Measurements from ENCODE around the gene CROCC2. TPM values are rescaled to one million over a fixed set of nuclear protein-coding genes. Genes with fewer than 3 reads are reported as not detected.

CROCC2 gene
- polyA plus RNA-seq, 1 donor (not counting 4 experiments of a cell fraction or from before 2014, with no cell fraction given) = not detected

DNA sequence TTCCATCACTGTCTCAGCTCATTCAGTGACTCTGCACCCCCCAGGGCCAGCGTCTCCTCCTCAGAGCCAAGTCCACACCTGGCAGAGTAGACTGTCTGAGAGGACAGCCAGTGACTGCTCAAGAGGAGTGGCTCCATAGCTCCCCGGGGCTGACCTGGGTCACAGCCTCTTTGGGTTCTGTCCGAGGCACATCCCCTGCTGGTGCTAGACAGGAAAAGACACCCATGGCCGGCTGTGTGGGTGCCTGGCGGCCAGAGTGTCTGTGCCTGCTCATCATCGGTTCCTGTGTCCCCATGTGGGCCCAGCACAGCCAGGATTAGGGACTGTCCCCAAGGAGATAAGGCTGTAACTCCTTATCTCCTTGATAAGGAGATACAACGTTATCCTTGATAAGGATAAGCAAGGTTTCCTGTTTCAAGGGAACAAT is 3.5 kb upstream of the CROCC2 start:
- Histone ChIP-seq H3K4me1 (ENCODE audit: control insufficient read depth, extremely low read depth, insufficient read depth, low read length) (peaks cover 6% of the 10 kb centered on the region), H3K27me3 (ENCODE audit: control insufficient read depth, extremely low read depth, insufficient read depth, low read length) (peaks cover 41% of the 10 kb centered on the region), H3K79me2 (ENCODE audit: control insufficient read depth, insufficient read depth, low read length) (no peaks in the 10 kb centered on the region), H2AFZ (ENCODE audit: control insufficient read depth, low read length) (no peak overlapping the region), H3K27ac (ENCODE audit: control insufficient read depth, insufficient read depth, low read length) (no peak overlapping the region), H3K36me3 (ENCODE audit: control insufficient read depth in 2 of 2, extremely low read depth in 1 of 2, insufficient read depth in 2 of 2, low read length in 2 of 2) (no peaks in the 10 kb centered on the region), H3K9me3 (ENCODE audit: control insufficient read depth, low read depth, low read length) (no peaks in the 10 kb centered on the region), H4K20me1 (ENCODE audit: control insufficient read depth, extremely low read depth, insufficient read depth, low read length) (peaks cover 3% of the 10 kb centered on the region), H3K9ac (ENCODE audit: control insufficient read depth, extremely low read depth, insufficient read depth, low read length) (no peak overlapping the region), H3K9me1 (ENCODE audit: control insufficient read depth, extremely low read depth, insufficient read depth, low read length) (no peaks in the 10 kb centered on the region), H3K4me2 (ENCODE audit: control insufficient read depth, extremely low read depth, insufficient read depth, low read depth, low read length) (no peak overlapping the region), H3K4me3 (ENCODE audit: control insufficient read depth in 2 of 3, extremely low read depth in 1 of 3, insufficient read depth in 2 of 3, low read depth in 1 of 3, low read length in 3 of 3) (no peak overlapping the region)
- no peak for TF ChIP-seq EZH2 (IDR thresholded peaks at IDR 0.05; ENCODE audit: low read length)
- TF ChIP-seq, protein P1, sequence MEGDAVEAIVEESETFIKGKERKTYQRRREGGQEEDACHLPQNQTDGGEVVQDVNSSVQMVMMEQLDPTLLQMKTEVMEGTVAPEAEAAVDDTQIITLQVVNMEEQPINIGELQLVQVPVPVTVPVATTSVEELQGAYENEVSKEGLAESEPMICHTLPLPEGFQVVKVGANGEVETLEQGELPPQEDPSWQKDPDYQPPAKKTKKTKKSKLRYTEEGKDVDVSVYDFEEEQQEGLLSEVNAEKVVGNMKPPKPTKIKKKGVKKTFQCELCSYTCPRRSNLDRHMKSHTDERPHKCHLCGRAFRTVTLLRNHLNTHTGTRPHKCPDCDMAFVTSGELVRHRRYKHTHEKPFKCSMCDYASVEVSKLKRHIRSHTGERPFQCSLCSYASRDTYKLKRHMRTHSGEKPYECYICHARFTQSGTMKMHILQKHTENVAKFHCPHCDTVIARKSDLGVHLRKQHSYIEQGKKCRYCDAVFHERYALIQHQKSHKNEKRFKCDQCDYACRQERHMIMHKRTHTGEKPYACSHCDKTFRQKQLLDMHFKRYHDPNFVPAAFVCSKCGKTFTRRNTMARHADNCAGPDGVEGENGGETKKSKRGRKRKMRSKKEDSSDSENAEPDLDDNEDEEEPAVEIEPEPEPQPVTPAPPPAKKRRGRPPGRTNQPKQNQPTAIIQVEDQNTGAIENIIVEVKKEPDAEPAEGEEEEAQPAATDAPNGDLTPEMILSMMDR (optimal IDR thresholded peaks at IDR 0.05 in 1 of 3, IDR thresholded peaks at IDR 0.05 in 1 of 3, conservative IDR thresholded peaks at IDR 0.05 in 1 of 3; ENCODE audit: extremely low read depth in 1 of 3, insufficient read depth in 2 of 3, low read length in 3 of 3) = no peak
- FAIRE-seq (no peak), DNase-seq (ENCODE audit: low read depth, low spot score) (no peak)
- dilution Hi-C loops (cut with MboI; ENCODE audit: extremely low pct_ligation_motif_present, low sequenced_read_pairs) = no loop called here

- dilution Hi-C loops (cut with MboI; ENCODE audit: extremely low pct_ligation_motif_present, low sequenced_read_pairs) = no loop called here
- H3K9me3 ChIP-seq (ENCODE audit: control insufficient read depth, low read depth, low read length) = no peaks in the 10 kb centered on the region
- peaks cover 6% of the 10 kb centered on the region for H3K4me1 ChIP-seq (ENCODE audit: control insufficient read depth, extremely low read depth, insufficient read depth, low read length)
- no peak overlapping the region for H2AFZ ChIP-seq (ENCODE audit: control insufficient read depth, low read length)
- FAIRE-seq (no peak), DNase-seq (ENCODE audit: low read depth, low spot score) (no peak)
- peaks cover 41% of the 10 kb centered on the region for H3K27me3 ChIP-seq (ENCODE audit: control insufficient read depth, extremely low read depth, insufficient read depth, low read length)
- H3K79me2 ChIP-seq (ENCODE audit: control insufficient read depth, insufficient read depth, low read length) = no peaks in the 10 kb centered on the region
- H3K9ac ChIP-seq (ENCODE audit: control insufficient read depth, extremely low read depth, insufficient read depth, low read length) = no peak overlapping the region
- no peak overlapping the region for H3K4me3 ChIP-seq (ENCODE audit: control insufficient read depth in 2 of 3, extremely low read depth in 1 of 3, insufficient read depth in 2 of 3, low read depth in 1 of 3, low read length in 3 of 3)
- H3K36me3 ChIP-seq (ENCODE audit: control insufficient read depth in 2 of 2, extremely low read depth in 1 of 2, insufficient read depth in 2 of 2, low read length in 2 of 2) = no peaks in the 10 kb centered on the region
- H4K20me1 ChIP-seq (ENCODE audit: control insufficient read depth, extremely low read depth, insufficient read depth, low read length) = peaks cover 3% of the 10 kb centered on the region
- no peaks in the 10 kb centered on the region for H3K9me1 ChIP-seq (ENCODE audit: control insufficient read depth, extremely low read depth, insufficient read depth, low read length)
- H3K27ac ChIP-seq (ENCODE audit: control insufficient read depth, insufficient read depth, low read length) = no peak overlapping the region
- H3K4me2 ChIP-seq (ENCODE audit: control insufficient read depth, extremely low read depth, insufficient read depth, low read depth, low read length) = no peak overlapping the region
- TF ChIP-seq EZH2 (IDR thresholded peaks at IDR 0.05; ENCODE audit: low read length) = no peak
- TF ChIP-seq, protein P1 (optimal IDR thresholded peaks at IDR 0.05 in 1 of 3, IDR thresholded peaks at IDR 0.05 in 1 of 3, conservative IDR thresholded peaks at IDR 0.05 in 1 of 3; ENCODE audit: extremely low read depth in 1 of 3, insufficient read depth in 2 of 3, low read length in 3 of 3) = no peak
Observed at GRCh38 chr2:240903191-240904060, 2.7 kb upstream of the CROCC2 start.

All from keratinocyte (primary cell).